DND-41 (cell line): Measurements from ENCODE around the gene DPP9.

Experiments
- EZH2 ChIP-seq: IDR thresholded peaks from 3 replicates; pipeline ENCODE4 v1.6.1; 2012; ENCODE audit warnings: borderline replicate concordance, low read depth, mild to moderate bottlenecking, moderate library complexity, low read length, inconsistent platforms; ENCODE audit not compliant: severe bottlenecking
- TF ChIP-seq, protein P1 (sequence below): IDR thresholded peaks from 2 replicates; pipeline ENCODE4 v1.5.1; 2012; ENCODE audit warnings: borderline replicate concordance, low read length, moderate library complexity, mild to moderate bottlenecking; ENCODE audit not compliant: poor library complexity, severe bottlenecking; ENCODE audit errors: extremely low read depth

GRCh38 chr19:4652075-4652474, 71.6 kb downstream of the DPP9 start:
- TF ChIP-seq, protein P1, sequence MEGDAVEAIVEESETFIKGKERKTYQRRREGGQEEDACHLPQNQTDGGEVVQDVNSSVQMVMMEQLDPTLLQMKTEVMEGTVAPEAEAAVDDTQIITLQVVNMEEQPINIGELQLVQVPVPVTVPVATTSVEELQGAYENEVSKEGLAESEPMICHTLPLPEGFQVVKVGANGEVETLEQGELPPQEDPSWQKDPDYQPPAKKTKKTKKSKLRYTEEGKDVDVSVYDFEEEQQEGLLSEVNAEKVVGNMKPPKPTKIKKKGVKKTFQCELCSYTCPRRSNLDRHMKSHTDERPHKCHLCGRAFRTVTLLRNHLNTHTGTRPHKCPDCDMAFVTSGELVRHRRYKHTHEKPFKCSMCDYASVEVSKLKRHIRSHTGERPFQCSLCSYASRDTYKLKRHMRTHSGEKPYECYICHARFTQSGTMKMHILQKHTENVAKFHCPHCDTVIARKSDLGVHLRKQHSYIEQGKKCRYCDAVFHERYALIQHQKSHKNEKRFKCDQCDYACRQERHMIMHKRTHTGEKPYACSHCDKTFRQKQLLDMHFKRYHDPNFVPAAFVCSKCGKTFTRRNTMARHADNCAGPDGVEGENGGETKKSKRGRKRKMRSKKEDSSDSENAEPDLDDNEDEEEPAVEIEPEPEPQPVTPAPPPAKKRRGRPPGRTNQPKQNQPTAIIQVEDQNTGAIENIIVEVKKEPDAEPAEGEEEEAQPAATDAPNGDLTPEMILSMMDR, result no peak
- TF ChIP-seq EZH2, result no peak
